ENCODE measurements around the gene NT5C3B.

Gene NT5C3B

DNA sequence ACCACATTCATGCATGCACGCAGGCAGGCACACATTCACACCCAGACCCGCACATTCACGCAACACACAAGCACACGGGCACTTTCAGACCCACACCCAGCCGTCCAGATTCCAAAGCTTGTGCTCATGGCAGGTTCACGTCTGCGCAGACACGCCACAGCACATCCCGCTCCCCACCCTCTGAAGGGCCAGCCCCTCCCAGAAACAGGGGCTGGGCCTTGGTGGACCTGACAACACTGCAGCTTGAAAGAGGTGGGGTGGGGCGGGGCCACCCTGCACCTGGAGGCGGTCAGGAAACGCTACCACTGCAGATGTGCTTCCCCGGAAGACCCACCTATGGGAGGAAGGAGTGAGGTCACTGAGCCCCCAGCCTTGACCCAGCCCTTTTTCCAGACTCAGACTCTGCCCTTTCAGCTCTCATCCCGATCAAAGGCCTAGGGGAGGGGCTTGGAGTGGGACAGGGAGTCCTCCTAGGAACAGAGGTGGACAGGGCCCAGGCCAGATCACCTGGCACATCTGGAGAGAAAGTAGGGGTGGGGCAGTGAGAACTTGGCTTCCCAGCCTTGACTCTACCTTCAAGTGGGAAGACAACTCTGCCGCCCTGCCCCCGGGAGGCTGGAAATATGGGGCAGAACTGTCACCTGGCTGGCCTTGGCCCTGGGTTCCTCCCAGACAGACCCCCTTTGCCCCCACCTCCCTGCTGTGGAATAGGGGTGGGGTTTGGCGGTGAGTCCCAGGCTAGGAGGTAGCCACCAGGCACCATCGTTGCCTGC is 35.2 kb downstream of the NT5C3B start (continued):
- TF ChIP-seq, protein P1, sequence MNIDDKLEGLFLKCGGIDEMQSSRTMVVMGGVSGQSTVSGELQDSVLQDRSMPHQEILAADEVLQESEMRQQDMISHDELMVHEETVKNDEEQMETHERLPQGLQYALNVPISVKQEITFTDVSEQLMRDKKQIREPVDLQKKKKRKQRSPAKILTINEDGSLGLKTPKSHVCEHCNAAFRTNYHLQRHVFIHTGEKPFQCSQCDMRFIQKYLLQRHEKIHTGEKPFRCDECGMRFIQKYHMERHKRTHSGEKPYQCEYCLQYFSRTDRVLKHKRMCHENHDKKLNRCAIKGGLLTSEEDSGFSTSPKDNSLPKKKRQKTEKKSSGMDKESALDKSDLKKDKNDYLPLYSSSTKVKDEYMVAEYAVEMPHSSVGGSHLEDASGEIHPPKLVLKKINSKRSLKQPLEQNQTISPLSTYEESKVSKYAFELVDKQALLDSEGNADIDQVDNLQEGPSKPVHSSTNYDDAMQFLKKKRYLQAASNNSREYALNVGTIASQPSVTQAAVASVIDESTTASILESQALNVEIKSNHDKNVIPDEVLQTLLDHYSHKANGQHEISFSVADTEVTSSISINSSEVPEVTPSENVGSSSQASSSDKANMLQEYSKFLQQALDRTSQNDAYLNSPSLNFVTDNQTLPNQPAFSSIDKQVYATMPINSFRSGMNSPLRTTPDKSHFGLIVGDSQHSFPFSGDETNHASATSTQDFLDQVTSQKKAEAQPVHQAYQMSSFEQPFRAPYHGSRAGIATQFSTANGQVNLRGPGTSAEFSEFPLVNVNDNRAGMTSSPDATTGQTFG (tag by site-specific recombination; IDR thresholded peaks at IDR 0.05; ENCODE audit: borderline replicate concordance), result no peak
- no peak for TF ChIP-seq ZNF266 (tag by site-specific recombination; IDR thresholded peaks at IDR 0.05; ENCODE audit: low read depth)
- no peak for TF ChIP-seq ZNF658 (tag by site-specific recombination; IDR thresholded peaks at IDR 0.05)
- TF ChIP-seq ZNF366 (tag by site-specific recombination; conservative IDR thresholded peaks at IDR 0.05), result no peak
- no peak for TF ChIP-seq ZNF274 (IDR thresholded peaks at IDR 0.05; ENCODE audit: low read length)
- TF ChIP-seq ZNF274 (tag by site-specific recombination; IDR thresholded peaks at IDR 0.05; ENCODE audit: borderline replicate concordance), result no peak
- TF ChIP-seq ZFP37 (tag by site-specific recombination; IDR thresholded peaks at IDR 0.05), result no peak
- TF ChIP-seq ZNF704 (tag by site-specific recombination; IDR thresholded peaks at IDR 0.05), result no peak
- no peak for TF ChIP-seq YY1 (tag by site-specific recombination; IDR thresholded peaks at IDR 0.05)
- TF ChIP-seq, protein P2, sequence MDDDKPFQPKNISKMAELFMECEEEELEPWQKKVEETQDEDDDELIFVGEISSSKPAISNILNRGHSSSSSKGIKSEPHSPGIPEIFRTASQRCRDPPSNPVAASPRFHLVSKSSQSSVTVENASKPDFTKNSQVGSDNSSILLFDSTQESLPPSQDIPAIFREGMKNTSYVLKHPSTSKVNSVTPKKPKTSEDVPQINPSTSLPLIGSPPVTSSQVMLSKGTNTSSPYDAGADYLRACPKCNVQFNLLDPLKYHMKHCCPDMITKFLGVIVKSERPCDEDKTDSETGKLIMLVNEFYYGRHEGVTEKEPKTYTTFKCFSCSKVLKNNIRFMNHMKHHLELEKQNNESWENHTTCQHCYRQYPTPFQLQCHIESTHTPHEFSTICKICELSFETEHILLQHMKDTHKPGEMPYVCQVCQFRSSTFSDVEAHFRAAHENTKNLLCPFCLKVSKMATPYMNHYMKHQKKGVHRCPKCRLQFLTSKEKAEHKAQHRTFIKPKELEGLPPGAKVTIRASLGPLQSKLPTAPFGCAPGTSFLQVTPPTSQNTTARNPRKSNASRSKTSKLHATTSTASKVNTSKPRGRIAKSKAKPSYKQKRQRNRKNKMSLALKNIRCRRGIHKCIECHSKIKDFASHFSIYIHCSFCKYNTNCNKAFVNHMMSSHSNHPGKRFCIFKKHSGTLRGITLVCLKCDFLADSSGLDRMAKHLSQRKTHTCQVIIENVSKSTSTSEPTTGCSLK (tag by site-specific recombination; IDR thresholded peaks at IDR 0.05), result no peak
- TF ChIP-seq ZNF660 (tag by site-specific recombination; IDR thresholded peaks at IDR 0.05), result no peak
- no peak for TF ChIP-seq ZNF843 (tag by site-specific recombination; IDR thresholded peaks at IDR 0.05)
- no peak for TF ChIP-seq ZNF596 (tag by site-specific recombination; IDR thresholded peaks at IDR 0.05)
- no peak for TF ChIP-seq GLI2 (tag by site-specific recombination; IDR thresholded peaks at IDR 0.05; ENCODE audit: borderline replicate concordance, low read depth)
- 0 out of 2 replicates have a peak, but pooled peaks have one; percentile 11 for TF ChIP-seq KLF7 (tag by site-specific recombination; IDR thresholded peaks at IDR 0.05; ENCODE audit: borderline replicate concordance)
- no peak for TF ChIP-seq REPIN1 (tag by site-specific recombination; IDR thresholded peaks at IDR 0.05; ENCODE audit: low read depth)
- TF ChIP-seq, protein P3, sequence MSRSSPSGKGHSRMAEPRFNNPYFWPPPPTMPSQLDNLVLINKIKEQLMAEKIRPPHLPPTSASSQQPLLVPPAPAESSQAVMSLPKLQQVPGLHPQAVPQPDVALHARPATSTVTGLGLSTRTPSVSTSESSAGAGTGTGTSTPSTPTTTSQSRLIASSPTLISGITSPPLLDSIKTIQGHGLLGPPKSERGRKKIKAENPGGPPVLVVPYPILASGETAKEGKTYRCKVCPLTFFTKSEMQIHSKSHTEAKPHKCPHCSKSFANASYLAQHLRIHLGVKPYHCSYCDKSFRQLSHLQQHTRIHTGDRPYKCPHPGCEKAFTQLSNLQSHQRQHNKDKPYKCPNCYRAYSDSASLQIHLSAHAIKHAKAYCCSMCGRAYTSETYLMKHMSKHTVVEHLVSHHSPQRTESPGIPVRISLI (tag by site-specific recombination; IDR thresholded peaks at IDR 0.05), result no peak

GRCh38 chr17:41799366-41799765 is 36.7 kb downstream of the NT5C3B start:
- POLR2A ChIA-PET, result interaction anchor here (1.4 to 6.4 kb wide), 2 partner anchors 12 to 14 kb away, joined by 4 to 105 read pairs; partner anchors contain the start of genes JUP and P3H4
- peaks cover 9% of the 10 kb centered on the region for H3K4me1 ChIP-seq (ENCODE audit: control insufficient read depth, insufficient read depth, low read length)
- peaks cover 4 to 17% of the 10 kb centered on the region in 2 experiments; a peak in 2 of 3 replicates for H3K36me3 ChIP-seq (ENCODE audit: control insufficient read depth in 2 of 2, insufficient read depth in 1 of 2, low read length in 2 of 2)
- CTCF ChIA-PET, result interaction anchor here (1.0 to 10.6 kb wide), 5 partner anchors 14 to 104 kb away, joined by 4 to 108 read pairs (median 6); partner anchors contain the start of gene JUP
- no peak overlapping the region for H3K27ac ChIP-seq (ENCODE audit: extremely low read depth, low read depth, low read length)
- no peak overlapping the region for H3K4me3 ChIP-seq (ENCODE audit: low read depth, low read length)
- H3K9me3 ChIP-seq (ENCODE audit: control insufficient read depth, insufficient read depth, low read depth, low read length), result no peaks in the 10 kb centered on the region
- TF ChIP-seq ZNF645 (tag by site-specific recombination; IDR thresholded peaks at IDR 0.05) (no peak), ZIC2 (tag by site-specific recombination; IDR thresholded peaks at IDR 0.05) (no peak), ZBTB8A (tag by site-specific recombination; IDR thresholded peaks at IDR 0.05) (no peak), GLIS2 (tag by site-specific recombination; IDR thresholded peaks at IDR 0.05) (0 out of 2 replicates have a peak, but pooled peaks have one; percentile 24), ZNF830 (tag by site-specific recombination; IDR thresholded peaks at IDR 0.05; ENCODE audit: low read depth) (no peak), ZNF112 (tag by site-specific recombination; IDR thresholded peaks at IDR 0.05) (no peak), ZNF610 (tag by site-specific recombination; IDR thresholded peaks at IDR 0.05; ENCODE audit: borderline replicate concordance) (no peak), ZNF366 (tag by site-specific recombination; conservative IDR thresholded peaks at IDR 0.05) (no peak), ZNF2 (tag by site-specific recombination; IDR thresholded peaks at IDR 0.05) (no peak), HOXC10 (CRISPR knock-in tag; IDR thresholded peaks at IDR 0.05) (no peak), HOXD13 (CRISPR knock-in tag; IDR thresholded peaks at IDR 0.05; ENCODE audit: borderline replicate concordance) (no peak)
- TF ChIP-seq, protein P4, sequence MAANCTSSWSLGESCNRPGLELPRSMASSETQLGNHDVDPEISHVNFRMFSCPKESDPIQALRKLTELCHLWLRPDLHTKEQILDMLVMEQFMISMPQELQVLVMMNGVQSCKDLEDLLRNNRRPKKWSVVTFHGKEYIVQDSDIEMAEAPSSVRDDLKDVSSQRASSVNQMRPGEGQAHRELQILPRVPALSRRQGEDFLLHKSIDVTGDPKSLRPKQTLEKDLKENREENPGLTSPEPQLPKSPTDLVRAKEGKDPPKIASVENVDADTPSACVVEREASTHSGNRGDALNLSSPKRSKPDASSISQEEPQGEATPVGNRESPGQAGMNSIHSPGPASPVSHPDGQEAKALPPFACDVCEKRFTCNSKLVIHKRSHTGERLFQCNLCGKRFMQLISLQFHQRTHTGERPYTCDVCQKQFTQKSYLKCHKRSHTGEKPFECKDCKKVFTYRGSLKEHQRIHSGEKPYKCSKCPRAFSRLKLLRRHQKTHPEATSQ (tag by site-specific recombination; IDR thresholded peaks at IDR 0.05), result no peak
